Left forelimb (tissue), 1 donor: ENCODE results near the gene NUDT6.

Source experiments
- DNase-seq: peaks from one replicate; pipeline ENCODE4 v3.0.0-alpha.2; 2018; ENCODE audit warnings: low spot score

Gene NUDT6

DNA sequence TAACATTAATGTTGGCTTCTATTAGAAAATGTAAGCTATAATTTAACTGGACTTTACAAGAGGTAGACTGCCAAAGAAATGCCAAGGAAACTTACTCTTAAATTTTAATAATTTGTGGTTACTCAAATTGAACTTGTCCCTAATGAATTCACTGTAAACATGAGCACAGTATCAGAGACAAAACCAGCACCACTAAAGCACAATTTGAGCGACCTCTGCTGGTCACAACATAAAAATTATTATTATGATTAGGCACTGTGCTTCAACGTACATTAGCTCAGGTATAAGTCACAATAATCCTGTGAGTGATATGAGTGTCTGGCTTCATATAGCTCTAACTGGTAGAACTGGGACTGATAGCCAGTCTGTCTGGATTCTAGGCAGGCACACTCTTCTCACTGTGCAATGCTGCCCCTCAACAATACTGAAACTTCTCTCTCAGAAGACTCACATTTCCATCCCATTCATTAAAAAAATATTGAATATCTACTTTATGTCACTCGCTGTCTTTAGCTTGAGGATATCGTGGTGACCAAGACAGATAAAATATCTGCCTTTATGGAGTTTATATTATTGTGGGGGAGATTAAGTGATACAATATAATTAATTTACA is 8.0 kb downstream of the NUDT6 start:
- DNase-seq = no peak

DNA sequence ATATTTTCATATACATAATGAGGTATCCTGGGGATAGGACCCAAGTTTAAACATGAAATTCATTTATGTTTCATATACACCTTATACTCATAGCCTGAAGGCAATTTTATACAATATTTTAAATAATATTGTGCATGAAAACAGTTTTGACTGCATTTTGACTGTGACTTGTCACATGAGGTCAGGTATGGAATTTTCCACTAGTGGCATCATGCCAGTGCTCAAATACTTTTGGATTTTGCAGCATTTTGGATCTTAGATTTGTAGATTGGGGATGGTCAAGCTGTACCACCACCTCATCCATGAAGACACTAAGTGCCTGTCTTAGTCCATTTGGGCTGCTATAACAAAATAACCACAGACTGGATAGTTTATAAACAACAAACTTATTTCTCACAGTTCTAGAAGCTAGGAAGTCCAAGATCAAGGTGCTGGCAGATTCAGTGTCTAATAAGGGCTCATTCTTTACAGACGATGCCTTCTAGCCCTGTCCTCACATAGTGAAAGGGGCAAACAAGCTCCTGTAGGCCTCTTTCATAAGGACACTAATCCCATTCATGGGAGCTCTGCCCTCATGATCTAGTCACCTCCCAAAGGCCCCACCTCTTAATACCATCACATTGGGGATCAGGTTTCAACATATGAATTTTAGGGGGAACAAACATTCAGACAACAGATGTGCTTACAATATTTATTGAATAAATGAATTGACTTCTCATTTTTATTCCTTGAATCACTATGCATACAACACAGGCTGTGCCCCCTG is 9.4 kb downstream of the NUDT6 start:
- DNase-seq = no peak

GRCh38 chr4:122911588-122911987 is 10.8 kb downstream of the NUDT6 start:
- DNase-seq = no peak

GRCh38 chr4:122909683-122910082 is 12.7 kb downstream of the NUDT6 start:
- DNase-seq = no peak

DNA sequence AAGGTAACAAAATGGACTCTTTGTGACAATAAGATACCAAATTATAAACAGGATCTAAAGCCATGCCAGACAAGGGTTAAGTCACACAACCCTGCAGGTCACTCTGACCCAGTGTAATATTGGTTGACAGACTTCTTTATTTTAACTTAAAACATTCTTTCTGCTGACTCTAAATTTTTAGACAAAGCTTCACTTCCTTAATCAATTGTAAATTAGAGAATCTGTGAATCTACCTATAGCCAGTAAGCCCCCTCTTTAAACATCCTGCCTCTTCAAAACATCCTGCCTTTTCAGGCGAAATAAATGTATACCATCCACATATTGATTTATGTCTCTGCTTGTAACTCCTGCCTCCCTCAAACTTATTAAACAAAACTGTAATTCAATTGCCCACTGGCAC is 14.2 kb downstream of the NUDT6 start:
- no peak for DNase-seq

DNA sequence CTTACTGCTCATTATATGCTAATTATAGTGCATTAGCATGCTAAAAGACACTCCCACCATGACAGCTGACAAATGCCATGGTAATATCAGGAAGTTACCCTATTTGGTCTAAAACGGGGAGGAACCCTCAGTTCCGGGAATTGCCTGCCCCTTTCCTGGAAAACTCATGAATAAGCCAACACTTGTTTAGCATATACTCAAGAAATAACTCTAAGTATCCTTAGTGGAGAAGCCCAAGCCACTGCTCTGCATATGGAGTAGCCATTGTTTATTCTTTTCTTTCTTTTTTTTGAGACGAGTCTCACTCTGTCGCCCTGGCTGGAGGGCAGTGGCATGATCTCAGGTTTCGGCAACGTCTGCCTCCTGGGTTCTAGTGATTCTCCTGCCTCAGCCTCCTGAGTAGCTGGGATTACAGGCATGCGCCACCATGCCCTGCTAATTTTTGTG is 15.5 kb downstream of the NUDT6 start:
- no peak for DNase-seq

DNA sequence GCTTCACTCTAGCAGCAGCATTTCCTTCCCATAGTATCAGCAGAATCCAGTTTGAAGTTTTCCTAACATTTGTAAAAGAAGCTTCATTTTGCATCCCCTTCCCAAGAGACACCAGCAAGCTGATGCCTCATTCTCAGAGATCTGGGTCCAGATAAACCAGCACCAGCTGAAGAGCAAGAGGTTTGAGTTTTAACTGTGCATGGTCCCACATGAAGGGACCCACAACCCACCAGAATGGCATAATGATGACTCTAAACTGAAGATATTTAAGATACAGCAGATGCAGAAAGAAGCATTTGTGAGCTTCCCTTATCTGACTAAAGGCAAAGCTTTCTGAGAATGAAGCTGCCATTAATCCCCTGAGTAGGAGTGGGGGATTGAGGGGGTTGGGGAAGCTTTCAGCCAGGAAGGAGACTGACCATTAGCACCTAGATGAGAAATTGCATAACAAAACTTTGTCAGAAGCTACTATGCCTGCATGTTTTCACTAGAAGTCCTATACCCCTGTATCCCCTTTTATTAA is 18.6 kb downstream of the NUDT6 start:
- DNase-seq = no peak

DNA sequence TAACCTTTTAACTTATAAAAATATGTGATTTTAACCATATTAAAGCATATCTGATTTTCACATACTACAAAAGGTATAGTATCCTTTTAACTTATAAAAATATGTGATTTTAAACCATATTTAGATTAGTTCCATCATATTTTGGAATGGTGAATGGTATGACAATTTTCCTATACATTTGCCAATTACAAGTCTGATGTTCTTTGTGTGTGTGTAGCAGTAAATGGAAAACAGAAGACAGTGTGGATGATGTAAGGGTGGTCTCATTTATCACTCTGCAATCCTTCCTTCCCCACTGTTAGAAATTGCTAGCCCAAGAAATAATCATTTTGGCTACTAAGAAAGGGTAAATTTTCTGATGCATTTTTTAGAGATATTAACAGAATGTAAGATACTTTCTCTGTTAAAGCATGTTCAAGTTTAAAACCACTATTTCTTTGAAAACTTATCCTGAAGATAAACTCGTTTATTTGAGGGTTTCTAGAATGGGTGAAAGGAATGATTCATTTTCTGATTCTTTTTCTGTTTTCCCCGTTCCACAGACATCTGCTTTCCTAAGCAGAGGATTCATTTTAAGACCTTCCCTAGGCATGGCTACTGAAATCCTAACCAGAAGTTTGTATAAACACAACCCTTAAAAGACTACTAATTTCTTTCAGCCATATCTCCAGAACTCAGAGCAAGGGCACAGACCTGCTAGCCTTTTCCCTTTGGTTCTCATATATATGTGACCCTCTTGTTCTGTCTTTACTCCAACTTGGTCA is 21.0 kb downstream of the NUDT6 start:
- DNase-seq = no peak

GRCh38 chr4:122900314-122900713 is 22.1 kb downstream of the NUDT6 start:
- no peak for DNase-seq

DNA sequence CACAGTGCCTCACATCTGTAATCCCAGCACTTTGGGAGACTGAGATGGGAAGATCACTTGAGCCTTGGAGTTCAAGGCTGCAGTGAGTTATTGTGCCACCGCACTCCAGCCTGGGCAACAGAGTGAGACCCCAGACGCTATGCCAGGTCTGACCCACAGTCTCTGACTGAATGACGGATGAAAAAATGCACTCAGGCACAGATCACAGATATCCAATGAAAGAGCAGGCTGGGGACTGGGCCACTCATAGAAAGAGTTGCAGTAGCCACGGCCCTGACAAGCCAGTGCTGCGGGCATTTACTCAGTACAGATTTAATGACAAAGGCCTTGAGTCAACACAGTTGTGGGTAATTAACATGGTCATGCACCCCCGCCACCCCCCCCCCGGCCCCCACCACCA is 22.7 kb downstream of the NUDT6 start:
- no peak for DNase-seq

DNA sequence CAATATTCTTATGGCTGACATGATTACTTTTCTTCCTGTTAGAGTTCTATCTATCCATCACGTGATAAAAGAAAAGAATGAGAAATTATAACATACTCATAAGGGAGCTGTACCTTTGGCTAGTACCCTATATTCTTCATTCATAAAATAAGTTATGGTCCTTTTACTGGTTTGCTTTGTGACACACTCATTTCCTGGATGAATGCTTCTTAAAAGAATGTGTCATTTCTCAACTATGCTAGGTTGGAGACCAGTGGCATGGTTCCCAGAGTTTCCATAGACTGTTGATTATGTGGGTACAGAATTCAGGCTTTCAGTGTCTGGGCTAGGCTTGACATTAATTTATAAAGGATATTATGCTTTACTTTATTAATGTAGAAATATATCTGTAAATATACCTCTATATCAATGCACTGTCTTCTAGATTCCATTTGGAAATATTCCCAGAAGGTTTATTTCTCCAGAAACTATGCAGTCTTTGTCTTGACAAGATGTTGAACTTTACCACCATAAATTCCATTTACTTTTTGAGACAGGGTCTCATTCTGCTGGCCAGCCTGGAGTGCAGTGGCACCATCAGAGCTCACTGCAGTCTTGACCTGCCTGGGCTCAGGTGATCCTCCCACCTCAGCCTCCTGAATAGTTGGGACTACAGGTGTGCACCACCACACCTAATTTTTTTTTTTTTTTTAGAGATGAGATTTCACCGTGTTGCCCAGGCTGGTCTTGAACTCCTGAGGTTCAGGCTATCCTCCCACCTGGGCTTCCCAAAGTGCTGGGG is 23.8 kb downstream of the NUDT6 start:
- no peak for DNase-seq

DNA sequence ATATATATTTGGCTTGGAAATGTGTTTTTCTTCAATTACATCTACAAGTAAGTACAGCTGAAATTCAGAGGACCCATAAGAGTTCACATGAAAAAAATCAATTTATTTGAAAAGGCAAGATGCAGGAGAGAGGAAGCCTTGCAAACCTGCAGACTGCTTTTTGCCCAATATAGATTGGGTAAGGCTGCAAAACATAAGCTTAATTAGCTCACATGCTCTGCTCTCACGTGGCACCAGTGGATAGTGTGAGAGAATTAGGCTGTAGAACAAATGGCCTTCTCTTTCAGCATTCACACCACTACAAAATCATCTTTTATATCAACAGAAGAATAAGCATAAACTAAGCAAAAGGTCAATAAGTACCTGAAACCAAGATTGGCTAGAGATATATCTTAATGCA is 26.1 kb downstream of the NUDT6 start:
- no peak for DNase-seq

GRCh38 chr4:122895336-122895995 is 26.9 kb downstream of the NUDT6 start:
- no peak for DNase-seq

DNA sequence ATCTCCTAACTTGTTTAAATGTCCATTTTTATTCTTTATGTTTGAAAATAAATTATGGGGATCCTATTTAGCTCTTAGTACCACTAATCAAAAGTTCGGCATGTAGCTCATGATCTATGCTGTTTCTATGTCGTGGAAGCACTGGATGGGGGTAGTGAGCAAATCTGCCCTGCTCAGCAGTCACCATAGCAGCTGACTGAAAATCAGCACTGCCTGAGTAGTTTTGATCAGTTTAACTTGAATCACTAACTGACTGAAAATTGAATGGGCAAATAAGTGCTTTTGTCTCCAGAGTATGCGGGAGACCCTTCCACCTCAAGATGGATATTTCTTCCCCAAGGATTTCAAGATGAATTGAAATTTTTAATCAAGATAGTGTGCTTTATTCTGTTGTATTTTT is 27.6 kb downstream of the NUDT6 start:
- no peak for DNase-seq

DNA sequence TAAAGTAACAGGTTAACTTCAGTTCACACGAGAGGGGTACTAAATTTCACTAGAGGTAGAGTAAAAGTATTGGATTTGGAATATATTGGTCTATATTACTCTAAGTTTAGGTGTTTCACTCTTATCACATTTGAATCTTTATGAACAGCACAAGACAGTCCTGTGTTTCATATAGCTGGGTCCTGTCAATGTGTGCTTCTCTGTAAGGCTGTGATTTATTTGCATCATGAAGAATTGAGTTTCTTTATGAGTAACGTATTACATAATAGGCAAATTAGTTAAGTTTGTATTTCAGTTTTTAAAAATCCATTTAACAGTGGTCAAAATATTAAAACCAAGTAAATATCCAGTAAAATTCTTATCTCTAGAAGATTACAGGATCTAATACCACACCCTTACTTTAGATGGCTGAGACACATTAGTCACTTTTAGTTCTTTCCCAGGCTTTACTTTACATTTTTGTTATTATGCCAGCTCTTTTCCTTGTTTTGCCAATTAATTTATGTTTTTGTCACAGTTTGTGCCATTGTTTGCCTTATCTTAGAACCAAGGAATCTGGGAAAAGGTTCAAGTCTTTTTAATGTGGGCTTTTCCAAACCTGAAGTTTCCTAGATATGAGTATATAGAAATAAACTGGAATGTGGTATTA is 32.1 kb downstream of the NUDT6 start:
- no peak for DNase-seq

DNA sequence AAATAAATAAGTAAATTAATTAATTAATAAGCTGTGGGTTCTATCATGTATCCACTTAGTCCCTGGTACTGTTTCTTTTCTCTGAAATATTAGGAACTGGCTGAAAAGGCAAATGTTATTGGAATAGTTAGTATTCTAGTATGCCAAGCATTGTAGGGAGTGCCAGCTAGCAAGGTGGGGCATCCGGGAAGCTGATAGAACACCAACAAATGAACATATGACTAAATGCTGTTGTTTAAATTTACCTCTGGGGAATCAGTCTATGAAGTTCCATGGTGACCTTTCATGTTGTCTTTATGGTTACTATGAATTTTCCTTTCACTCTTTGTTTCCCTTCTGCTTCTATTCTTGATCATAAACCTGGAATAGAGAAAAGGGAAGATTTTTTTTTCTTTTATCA is 32.7 kb downstream of the NUDT6 start:
- DNase-seq = no peak

DNA sequence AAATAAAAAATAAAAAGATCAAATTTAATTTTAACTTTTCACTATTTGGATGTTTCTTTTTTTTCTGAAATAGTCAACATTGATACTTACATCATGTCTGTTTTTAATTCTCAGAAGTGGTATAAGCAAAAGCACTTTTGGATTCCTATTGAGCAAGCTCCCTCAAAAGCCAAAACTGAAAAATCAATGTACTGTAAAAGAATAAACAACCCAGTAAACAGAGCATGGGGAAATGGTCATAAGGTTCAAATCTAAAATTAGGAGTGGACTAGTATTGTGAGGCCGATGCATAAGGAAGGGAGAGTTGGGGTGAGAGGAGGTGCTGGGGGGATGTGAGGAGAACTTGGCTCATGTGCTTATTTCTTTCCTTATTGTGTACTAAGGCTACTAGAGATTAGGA is 37.9 kb downstream of the NUDT6 start:
- no peak for DNase-seq

DNA sequence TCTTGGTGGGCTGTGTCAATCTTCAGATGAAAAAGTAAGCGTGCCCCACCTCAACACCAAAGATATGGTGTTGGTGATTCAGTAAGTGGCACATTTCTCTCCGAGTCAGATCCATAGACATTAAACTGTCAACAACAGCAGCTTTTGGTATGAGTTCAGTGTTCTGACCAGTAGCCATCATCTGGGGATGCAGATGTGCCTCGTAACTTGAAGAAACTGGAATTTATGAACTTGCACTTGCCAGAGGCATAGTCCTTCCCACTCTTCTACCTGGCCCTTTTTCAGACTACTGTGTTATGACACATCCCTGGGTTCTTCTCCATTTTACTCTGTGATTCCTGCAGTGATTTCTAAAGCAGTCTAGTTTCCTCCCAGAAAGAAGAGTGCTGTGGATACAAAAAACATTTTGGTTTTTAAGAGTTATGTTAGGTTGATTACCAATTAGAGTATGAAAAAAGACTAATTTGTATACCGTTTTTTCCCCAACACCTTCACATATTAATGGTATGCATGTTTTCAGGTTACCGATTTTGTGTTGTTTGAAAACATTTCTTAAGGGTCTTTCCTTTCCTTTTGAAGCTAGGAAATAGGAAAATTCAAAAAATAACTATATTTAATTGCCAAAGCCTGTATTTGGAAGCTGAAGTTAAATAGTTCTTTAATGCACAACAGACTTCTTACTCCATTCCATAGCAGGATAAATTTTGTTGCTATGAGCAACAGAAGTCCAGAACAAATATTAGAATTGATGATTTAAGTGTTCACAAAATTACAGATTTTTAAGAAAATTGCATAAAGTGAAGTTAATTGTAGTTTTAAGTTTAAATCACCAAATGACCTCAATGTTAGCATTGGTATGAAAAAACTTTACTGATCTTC is 39.3 kb downstream of the NUDT6 start:
- no peak for DNase-seq

DNA sequence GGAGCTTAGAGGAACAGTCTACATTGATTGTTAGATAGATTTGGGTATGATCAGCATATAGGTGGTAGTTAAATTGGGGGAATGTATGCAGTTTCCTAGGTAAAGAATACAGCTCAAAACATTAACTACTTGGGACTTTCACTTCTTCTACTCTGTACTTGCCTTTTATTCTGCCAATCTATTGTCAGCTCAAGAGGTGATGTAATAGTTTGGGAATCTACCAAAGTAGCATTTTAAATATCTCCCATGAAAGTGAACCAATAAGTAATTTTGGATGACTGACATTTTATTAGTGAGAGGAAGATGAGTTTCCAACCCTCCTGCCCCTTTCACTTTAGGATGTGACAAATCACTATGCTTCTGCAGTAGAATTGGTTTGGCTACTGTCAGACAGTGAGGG is 43.4 kb downstream of the NUDT6 start:
- no peak for DNase-seq

- DNase-seq = no peak
These were observed 45.9 kb downstream of the NUDT6 start for GRCh38 chr4:122876456-122876855.
